ENCODE data around the gene ANK3.
A peak's percentile ranks its signal among the peaks of the same experiment; 100 is the strongest.

ANK3 gene

DNA sequence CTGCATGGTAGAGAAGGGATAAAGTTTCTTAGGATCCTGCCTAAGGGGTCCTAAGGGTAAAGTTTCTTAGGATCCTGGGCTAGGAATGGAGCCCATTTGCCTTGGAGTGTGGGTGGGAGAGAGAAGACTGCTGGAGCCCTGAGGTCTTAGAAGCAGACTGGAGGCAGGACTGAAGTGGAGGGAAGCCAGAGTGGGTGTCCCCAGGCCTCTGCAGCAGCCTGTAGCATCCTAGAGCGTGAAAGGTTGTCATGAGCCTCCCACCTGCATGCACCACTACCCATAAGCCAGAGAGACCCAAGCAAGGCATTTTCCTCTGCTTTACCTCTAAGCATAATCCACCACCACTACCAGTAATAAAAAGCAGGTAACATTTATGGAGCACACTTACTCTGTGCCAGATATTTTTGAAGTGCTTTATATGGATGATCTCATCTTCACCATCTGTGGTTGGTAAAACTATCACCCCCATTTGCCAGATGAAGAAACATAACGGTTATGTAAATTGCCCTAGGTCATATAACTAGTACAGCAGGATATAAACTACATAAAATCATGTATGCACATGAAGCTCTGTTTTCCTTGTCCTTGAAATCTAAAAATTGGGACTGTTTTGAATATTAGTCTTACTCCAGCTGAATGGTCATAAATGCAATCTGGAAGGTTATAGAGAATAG is 379.8 kb downstream of the ANK3 start:
- in situ Hi-C loops (cut with HindIII; ENCODE audit: low sequenced_read_pairs), result no loop called here
- TF ChIP-seq, protein P1, sequence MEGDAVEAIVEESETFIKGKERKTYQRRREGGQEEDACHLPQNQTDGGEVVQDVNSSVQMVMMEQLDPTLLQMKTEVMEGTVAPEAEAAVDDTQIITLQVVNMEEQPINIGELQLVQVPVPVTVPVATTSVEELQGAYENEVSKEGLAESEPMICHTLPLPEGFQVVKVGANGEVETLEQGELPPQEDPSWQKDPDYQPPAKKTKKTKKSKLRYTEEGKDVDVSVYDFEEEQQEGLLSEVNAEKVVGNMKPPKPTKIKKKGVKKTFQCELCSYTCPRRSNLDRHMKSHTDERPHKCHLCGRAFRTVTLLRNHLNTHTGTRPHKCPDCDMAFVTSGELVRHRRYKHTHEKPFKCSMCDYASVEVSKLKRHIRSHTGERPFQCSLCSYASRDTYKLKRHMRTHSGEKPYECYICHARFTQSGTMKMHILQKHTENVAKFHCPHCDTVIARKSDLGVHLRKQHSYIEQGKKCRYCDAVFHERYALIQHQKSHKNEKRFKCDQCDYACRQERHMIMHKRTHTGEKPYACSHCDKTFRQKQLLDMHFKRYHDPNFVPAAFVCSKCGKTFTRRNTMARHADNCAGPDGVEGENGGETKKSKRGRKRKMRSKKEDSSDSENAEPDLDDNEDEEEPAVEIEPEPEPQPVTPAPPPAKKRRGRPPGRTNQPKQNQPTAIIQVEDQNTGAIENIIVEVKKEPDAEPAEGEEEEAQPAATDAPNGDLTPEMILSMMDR (IDR thresholded peaks at IDR 0.05; ENCODE audit: low read depth, low read length, missing control alignments), result no peak
- no peak for DNase-seq (ENCODE audit: low read depth)
- no peak overlapping the region for H3K4me3 ChIP-seq (ENCODE audit: low read depth, low read length)

DNA sequence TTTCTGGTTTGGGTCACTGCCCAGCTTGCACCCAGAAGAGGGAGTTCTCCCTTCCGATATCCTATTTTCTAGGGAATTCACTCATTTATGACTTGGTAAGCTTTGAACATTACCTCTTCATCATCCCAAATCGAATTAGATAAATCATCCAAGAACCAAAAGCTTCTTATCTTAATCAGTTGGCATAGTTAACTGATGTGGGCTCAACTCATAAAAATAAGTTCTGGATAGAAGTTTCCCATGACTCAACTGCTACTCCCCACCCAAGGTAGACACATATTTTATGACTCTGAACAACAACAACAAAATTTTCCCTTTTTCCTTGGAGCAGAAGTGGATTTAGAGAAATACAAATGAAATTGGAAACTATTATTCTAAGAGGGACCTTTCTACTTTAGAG is 380.4 kb downstream of the ANK3 start:
- TF ChIP-seq, protein P1 (IDR thresholded peaks at IDR 0.05; ENCODE audit: low read depth, low read length, missing control alignments), result no peak
- no peak overlapping the region for H3K4me3 ChIP-seq (ENCODE audit: low read depth, low read length)
- no peak for DNase-seq (ENCODE audit: low read depth)
- in situ Hi-C loops (cut with HindIII; ENCODE audit: low sequenced_read_pairs), result no loop called here

DNA sequence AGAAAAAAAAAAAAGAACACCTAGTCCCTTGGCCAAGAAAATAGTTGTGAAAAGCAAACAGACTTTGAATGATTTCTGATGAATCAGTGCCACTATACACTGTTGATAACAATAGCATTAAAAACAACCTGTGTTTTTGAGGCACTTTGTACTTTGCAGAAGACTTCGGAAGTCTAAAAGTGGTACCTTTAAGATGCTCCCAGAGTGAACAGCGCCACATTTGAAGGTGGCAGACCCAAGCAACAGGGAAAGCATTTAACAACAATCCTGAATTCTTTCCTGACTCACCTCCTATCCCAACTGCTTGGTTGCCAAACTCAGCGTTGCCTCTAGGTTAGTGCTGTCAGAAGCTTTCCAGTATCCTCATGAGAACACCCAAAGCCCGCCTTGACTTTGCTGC is 380.9 kb downstream of the ANK3 start:
- no peak overlapping the region for H3K4me3 ChIP-seq (ENCODE audit: low read depth, low read length)
- in situ Hi-C loops (cut with HindIII; ENCODE audit: low sequenced_read_pairs), result no loop called here
- DNase-seq (ENCODE audit: low read depth), result no peak
- TF ChIP-seq, protein P1 (IDR thresholded peaks at IDR 0.05; ENCODE audit: low read depth, low read length, missing control alignments), result no peak

DNA sequence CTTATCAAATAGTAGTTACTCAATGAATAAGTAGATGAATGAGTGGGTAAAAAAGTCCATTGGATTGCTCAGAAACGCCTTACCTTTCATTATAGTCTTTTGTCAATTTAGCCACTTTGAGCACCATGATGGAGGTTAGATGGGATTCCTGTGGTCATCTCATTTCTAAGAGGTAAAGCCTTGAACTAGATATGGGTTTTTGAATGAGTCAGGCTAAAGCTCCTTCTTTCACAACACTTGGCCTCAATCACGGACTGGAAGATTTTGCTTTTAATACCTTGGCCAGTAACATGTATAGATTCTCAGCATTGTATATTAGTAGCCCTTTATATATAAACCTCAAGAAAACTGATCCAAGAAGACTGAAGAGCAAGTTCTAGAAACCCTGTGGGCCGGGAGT is 383.6 kb downstream of the ANK3 start:
- in situ Hi-C loops (cut with HindIII; ENCODE audit: low sequenced_read_pairs), result no loop called here
- DNase-seq (ENCODE audit: low read depth), result peak; percentile 4
- TF ChIP-seq, protein P1 (IDR thresholded peaks at IDR 0.05; ENCODE audit: low read depth, low read length, missing control alignments), result no peak
- H3K4me3 ChIP-seq (ENCODE audit: low read depth, low read length), result no peak overlapping the region

DNA sequence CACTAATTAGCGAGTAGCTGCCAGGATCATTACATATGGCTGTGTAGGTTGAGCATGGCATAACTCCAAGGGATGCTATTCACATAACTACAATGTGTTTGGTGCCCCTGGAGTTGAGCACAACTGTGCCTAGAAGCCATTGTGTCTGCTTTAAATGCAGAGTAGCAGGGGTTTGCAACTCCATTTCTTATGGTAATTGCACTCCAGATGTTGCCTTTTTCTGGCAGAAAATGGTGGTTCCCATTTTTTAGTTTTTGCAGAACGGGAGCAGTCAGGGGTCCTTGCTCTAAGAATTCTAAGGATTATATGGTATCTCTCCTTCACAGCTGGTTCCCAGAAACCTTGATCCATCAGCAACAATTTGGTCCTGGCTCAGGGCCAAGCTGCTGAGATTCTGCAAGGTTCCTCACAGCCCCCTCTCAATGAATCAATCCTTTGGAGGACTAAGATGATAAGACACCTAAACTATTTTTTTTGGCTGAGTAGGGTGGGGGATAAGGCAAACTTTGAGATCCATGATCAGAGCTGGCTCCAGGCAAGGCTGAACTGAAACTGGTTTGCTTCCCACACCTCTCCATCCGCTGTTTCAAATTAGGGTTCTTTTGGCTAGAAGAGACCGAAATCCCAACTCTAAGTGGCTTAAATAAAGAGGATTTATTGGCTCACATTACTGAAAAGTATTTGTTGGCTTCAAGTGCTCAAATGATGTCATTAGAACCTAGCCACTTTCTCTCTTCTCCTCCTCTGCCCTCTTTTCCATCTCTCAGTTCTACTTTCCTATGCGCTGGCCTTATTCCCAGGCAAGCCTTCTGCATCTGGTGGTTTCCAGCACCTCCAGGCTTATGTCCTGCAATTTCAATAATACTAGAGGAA is 385.8 kb downstream of the ANK3 start:
- no peak for DNase-seq (ENCODE audit: low read depth)
- in situ Hi-C loops (cut with HindIII; ENCODE audit: low sequenced_read_pairs), result no loop called here
- TF ChIP-seq, protein P1 (IDR thresholded peaks at IDR 0.05; ENCODE audit: low read depth, low read length, missing control alignments), result no peak
- H3K4me3 ChIP-seq (ENCODE audit: low read depth, low read length), result no peak overlapping the region

DNA sequence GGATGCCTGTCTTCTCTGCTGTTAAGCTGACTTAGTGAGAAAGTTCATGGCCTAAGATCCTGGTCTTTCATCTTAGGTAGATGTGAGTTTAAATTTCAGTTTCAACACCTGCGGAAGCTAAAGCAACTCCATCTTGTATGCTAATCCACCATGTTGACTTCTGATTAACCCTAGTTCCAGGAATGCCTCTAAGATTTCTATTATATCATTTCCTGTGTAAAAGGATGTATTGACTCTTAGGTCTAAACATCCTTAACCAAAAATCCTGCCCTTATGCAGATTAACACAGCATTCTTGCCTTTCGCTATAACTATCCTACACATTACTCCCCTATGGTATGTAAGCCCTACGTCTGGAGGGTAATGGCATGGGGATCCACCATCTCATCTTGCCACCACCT is 388.9 kb downstream of the ANK3 start:
- in situ Hi-C loops (cut with HindIII; ENCODE audit: low sequenced_read_pairs), result no loop called here
- TF ChIP-seq, protein P1 (IDR thresholded peaks at IDR 0.05; ENCODE audit: low read depth, low read length, missing control alignments), result no peak
- H3K4me3 ChIP-seq (ENCODE audit: low read depth, low read length), result no peak overlapping the region
- no peak for DNase-seq (ENCODE audit: low read depth)

Measured in astrocyte of the cerebellum (primary cell).